ENCODE results near the gene C2orf68.

The C2orf68 gene

GRCh38 chr2:85584857-85585780 is 26.7 kb downstream of the C2orf68 start:
- Histone ChIP-seq H3K36me3 (replicated peaks; ENCODE audit: insufficient read depth, low read length) (0 out of 2 replicates have a peak, but pooled peaks cover 5% of the 10 kb centered on the region), H3F3A (ENCODE audit: insufficient read depth, low read length) (no peaks in the 10 kb centered on the region), H3K9me3 (replicated peaks; ENCODE audit: insufficient read depth, low read length) (no peaks in the 10 kb centered on the region), H3K27ac (ENCODE audit: low read length) (no peak overlapping the region), H3K4me2 (ENCODE audit: low read depth, low read length) (no peak overlapping the region), H3K4me3 (ENCODE audit: low read length) (no peak overlapping the region), H2AFZ (ENCODE audit: low read length) (no peak overlapping the region), H3K9ac (ENCODE audit: low read length) (no peak overlapping the region), H3K9me2 (replicated peaks; ENCODE audit: insufficient read depth, low read length) (no peaks in the 10 kb centered on the region), H3K79me2 (ENCODE audit: low read length) (peaks cover 3% of the 10 kb centered on the region), H3K27me3 (replicated peaks; ENCODE audit: insufficient read depth, low read length) (no peaks in the 10 kb centered on the region), H3K4me1 (ENCODE audit: low read length) (no peaks in the 10 kb centered on the region), H4K20me1 (ENCODE audit: insufficient read depth, low read length) (no peaks in the 10 kb centered on the region)
- TF ChIP-seq EZH2phosphoT487 (IDR thresholded peaks at IDR 0.05; ENCODE audit: low read length) (no peak), EZH2 (optimal IDR thresholded peaks at IDR 0.05; ENCODE audit: low read depth, low read length) (no peak)
- TF ChIP-seq, protein P1, sequence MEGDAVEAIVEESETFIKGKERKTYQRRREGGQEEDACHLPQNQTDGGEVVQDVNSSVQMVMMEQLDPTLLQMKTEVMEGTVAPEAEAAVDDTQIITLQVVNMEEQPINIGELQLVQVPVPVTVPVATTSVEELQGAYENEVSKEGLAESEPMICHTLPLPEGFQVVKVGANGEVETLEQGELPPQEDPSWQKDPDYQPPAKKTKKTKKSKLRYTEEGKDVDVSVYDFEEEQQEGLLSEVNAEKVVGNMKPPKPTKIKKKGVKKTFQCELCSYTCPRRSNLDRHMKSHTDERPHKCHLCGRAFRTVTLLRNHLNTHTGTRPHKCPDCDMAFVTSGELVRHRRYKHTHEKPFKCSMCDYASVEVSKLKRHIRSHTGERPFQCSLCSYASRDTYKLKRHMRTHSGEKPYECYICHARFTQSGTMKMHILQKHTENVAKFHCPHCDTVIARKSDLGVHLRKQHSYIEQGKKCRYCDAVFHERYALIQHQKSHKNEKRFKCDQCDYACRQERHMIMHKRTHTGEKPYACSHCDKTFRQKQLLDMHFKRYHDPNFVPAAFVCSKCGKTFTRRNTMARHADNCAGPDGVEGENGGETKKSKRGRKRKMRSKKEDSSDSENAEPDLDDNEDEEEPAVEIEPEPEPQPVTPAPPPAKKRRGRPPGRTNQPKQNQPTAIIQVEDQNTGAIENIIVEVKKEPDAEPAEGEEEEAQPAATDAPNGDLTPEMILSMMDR (IDR thresholded peaks at IDR 0.05; ENCODE audit: low read length): no peak
- no peak for DNase-seq

- no peak within 1 kb of the TSS for H2AFZ ChIP-seq (ENCODE audit: low read length)
- no peak within 1 kb of the TSS for H3K4me3 ChIP-seq (ENCODE audit: low read length)
Measured at GRCh38 chr2:85584354-85584856, 27.5 kb downstream of the C2orf68 start, which contains the start of gene VAMP5. TSS of gene VAMP5 (plus strand) at chr2:85584431. CDS start at chr2:85584491, 60 bp downstream.

GRCh38 chr2:85583667-85584353 is 28.1 kb downstream of the C2orf68 start:
- Histone ChIP-seq H3F3A (ENCODE audit: insufficient read depth, low read length) (no peaks in the 10 kb centered on the region), H3K4me2 (ENCODE audit: low read depth, low read length) (no peak overlapping the region), H3K36me3 (replicated peaks; ENCODE audit: insufficient read depth, low read length) (0 out of 2 replicates have a peak, but pooled peaks cover 5% of the 10 kb centered on the region), H3K9me3 (replicated peaks; ENCODE audit: insufficient read depth, low read length) (no peaks in the 10 kb centered on the region), H3K4me3 (ENCODE audit: low read length) (no peak overlapping the region), H3K27me3 (replicated peaks; ENCODE audit: insufficient read depth, low read length) (no peaks in the 10 kb centered on the region), H3K27ac (ENCODE audit: low read length) (no peak overlapping the region), H4K20me1 (ENCODE audit: insufficient read depth, low read length) (no peaks in the 10 kb centered on the region), H2AFZ (ENCODE audit: low read length) (no peak overlapping the region), H3K79me2 (ENCODE audit: low read length) (peaks cover 16% of the 10 kb centered on the region), H3K4me1 (ENCODE audit: low read length) (peaks cover 4% of the 10 kb centered on the region; the same call in 1 of the 2 replicates), H3K9ac (ENCODE audit: low read length) (no peak overlapping the region), H3K9me2 (replicated peaks; ENCODE audit: insufficient read depth, low read length) (no peaks in the 10 kb centered on the region)
- TF ChIP-seq EZH2phosphoT487 (IDR thresholded peaks at IDR 0.05; ENCODE audit: low read length): no peak
- TF ChIP-seq, protein P1 (IDR thresholded peaks at IDR 0.05; ENCODE audit: low read length): no peak
- TF ChIP-seq EZH2 (optimal IDR thresholded peaks at IDR 0.05; ENCODE audit: low read depth, low read length): no peak
- no peak for DNase-seq

More at GRCh38 chr2:85584354-85584856, 27.5 kb downstream of the C2orf68 start, which contains the start of gene VAMP5:
- no peaks in the 10 kb centered on the region for H3K9me3 ChIP-seq (replicated peaks; ENCODE audit: insufficient read depth, low read length)
- 0 out of 2 replicates have a peak, but pooled peaks cover 5% of the 10 kb centered on the region for H3K36me3 ChIP-seq (replicated peaks; ENCODE audit: insufficient read depth, low read length)
- no peak for DNase-seq
- H3K79me2 ChIP-seq (ENCODE audit: low read length): peaks cover 10% of the 10 kb centered on the region
- no peaks in the 10 kb centered on the region for H3K4me1 ChIP-seq (ENCODE audit: low read length)
- no peak within 1 kb of the TSS for H3K9ac ChIP-seq (ENCODE audit: low read length)
- H3K27me3 ChIP-seq (replicated peaks; ENCODE audit: insufficient read depth, low read length): no peaks in the 10 kb centered on the region
- H3K27ac ChIP-seq (ENCODE audit: low read length): no peak within 1 kb of the TSS
- H3K9me2 ChIP-seq (replicated peaks; ENCODE audit: insufficient read depth, low read length): no peaks in the 10 kb centered on the region
- H3K4me2 ChIP-seq (ENCODE audit: low read depth, low read length): no peak within 1 kb of the TSS
- H3F3A ChIP-seq (ENCODE audit: insufficient read depth, low read length): no peaks in the 10 kb centered on the region
- no peaks in the 10 kb centered on the region for H4K20me1 ChIP-seq (ENCODE audit: insufficient read depth, low read length)
- TF ChIP-seq EZH2 (optimal IDR thresholded peaks at IDR 0.05; ENCODE audit: low read depth, low read length) (no peak), EZH2phosphoT487 (IDR thresholded peaks at IDR 0.05; ENCODE audit: low read length) (no peak)
- TF ChIP-seq, protein P1 (IDR thresholded peaks at IDR 0.05; ENCODE audit: low read length): no peak

Measured in MM.1S (cell line).